Measurements from ENCODE around the gene MYRIP.

MYRIP gene

DNA sequence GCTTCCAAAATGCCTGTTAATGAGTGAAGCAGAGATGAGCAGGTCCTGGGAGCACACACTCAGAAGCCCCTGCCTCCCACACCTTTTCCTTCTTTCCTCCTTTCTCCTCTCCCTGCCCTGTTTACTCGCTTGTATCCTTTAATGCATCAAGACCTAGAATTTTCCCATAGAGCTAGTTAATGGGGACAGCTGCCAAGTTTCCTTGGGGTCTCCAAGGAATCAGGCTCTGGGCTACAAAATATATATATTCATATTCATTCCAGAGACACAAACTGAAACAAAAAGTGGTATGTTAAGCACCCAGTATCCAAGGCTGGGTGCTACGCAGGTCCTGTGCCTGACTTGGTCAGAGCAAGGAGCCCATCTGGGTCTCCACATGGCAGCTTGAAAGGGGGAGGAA, 235.6 kb downstream of the MYRIP start:
- TF ChIP-seq, protein P1, sequence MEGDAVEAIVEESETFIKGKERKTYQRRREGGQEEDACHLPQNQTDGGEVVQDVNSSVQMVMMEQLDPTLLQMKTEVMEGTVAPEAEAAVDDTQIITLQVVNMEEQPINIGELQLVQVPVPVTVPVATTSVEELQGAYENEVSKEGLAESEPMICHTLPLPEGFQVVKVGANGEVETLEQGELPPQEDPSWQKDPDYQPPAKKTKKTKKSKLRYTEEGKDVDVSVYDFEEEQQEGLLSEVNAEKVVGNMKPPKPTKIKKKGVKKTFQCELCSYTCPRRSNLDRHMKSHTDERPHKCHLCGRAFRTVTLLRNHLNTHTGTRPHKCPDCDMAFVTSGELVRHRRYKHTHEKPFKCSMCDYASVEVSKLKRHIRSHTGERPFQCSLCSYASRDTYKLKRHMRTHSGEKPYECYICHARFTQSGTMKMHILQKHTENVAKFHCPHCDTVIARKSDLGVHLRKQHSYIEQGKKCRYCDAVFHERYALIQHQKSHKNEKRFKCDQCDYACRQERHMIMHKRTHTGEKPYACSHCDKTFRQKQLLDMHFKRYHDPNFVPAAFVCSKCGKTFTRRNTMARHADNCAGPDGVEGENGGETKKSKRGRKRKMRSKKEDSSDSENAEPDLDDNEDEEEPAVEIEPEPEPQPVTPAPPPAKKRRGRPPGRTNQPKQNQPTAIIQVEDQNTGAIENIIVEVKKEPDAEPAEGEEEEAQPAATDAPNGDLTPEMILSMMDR (IDR thresholded peaks at IDR 0.05; ENCODE audit: low read depth, low read length): no peak
- no peak for DNase-seq (ENCODE audit: low read depth in 2 of 2)
- H3K4me3 ChIP-seq (replicated peaks in 1 of 2; ENCODE audit: low read depth in 2 of 2, low read length in 2 of 2): no peak overlapping the region

DNA sequence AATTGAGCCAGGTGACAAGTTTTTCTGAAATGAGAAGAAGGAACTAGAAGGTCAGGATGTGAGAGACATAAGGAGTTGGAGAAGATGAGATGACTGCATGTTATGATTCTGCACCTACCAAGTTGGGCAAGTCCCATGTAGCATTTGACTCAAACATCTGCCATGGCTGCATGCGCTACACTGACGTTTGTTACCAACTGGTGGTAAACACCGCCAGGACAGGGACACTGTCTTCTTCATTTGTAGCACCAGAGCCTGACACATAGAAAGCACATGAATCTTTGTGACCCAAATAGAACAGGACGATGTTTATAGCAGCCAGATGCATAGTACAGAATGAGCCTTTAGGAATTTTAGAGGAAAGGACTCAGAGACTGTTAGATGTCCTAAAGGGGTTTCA, 236.7 kb downstream of the MYRIP start:
- H3K4me3 ChIP-seq (replicated peaks in 1 of 2; ENCODE audit: low read depth in 2 of 2, low read length in 2 of 2): no peak overlapping the region
- TF ChIP-seq, protein P1 (IDR thresholded peaks at IDR 0.05; ENCODE audit: low read depth, low read length): no peak
- no peak for DNase-seq (ENCODE audit: low read depth in 2 of 2)

DNA sequence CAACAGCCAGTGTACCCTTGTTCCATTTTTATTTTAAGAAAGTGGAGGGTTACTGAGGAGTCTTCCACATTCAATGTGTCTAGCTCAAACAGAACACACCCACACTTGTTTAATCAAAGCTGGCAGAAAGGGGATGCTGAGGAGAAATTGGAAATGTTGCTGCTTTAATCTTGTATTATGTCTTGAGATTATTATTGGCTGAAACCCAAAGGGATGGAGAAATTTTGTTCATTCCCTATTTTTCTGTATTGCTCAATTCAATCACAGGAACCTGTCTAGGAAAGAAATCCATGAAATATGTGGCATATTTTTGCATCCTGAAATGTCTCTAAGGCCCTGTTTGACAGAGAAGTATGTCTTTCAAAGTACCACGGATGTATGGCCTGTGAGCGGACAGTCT, 238.0 kb downstream of the MYRIP start:
- no peak overlapping the region for H3K4me3 ChIP-seq (replicated peaks in 1 of 2; ENCODE audit: low read depth in 2 of 2, low read length in 2 of 2)
- TF ChIP-seq, protein P1 (IDR thresholded peaks at IDR 0.05; ENCODE audit: low read depth, low read length): no peak
- peak; percentile 15 to 51 for DNase-seq (ENCODE audit: low read depth in 2 of 2)

DNA sequence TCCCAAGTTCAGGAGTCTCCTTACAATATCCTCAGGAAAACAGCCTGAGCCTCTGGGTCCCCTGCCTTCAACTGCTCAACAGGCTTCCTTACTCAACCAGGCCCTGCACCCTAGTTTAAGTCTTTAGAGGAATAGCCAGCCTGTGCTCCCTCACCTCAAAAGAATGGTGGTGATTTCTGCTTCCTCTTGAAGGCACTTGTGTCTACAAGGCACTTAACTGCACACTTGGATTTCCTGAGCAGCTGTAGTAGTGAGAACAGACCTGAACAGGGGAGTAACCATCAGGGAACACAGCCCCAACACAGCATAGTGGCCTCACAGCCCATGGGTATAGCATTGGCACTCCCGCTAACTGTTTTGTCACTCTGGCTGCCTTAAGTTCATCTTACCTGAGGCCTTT, 244.3 kb downstream of the MYRIP start:
- TF ChIP-seq, protein P1 (IDR thresholded peaks at IDR 0.05; ENCODE audit: low read depth, low read length): no peak
- no peak overlapping the region for H3K4me3 ChIP-seq (replicated peaks in 1 of 2; ENCODE audit: low read depth in 2 of 2, low read length in 2 of 2)
- DNase-seq (ENCODE audit: low read depth in 2 of 2): no peak

DNA sequence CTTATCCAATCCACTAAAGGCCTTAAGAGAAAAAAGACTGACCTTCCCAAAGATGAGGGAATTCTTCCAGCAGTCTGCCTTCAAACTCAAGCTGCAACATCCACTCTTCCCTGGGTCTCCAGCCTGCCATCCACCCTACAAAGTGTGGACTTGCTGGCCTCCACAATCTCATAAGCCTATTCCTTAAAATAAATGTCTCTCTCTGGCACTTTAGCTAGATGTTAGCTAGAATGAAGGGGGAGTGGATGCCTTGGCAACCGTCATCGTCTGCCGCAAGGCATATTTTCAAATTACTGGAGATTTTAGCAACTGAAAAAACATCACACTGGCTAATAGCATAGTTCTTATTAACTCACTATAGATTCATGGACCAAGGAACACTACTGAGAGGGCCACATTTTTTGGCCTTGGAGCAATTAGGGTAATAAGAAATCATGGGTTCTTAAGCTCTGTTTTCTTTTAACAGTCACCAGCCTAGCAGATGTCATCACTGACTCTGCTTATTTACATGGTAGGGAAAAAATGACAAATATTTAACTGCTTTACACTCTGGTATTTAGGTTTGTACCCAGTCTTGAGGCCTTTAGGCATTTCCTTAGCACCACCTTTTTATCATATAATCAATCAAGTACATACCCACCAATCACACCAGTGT, 245.3 kb downstream of the MYRIP start:
- TF ChIP-seq, protein P1 (IDR thresholded peaks at IDR 0.05; ENCODE audit: low read depth, low read length): no peak
- DNase-seq (ENCODE audit: low read depth in 2 of 2): peak in 1 of 2 donors; percentile 46
- H3K4me3 ChIP-seq (replicated peaks in 1 of 2; ENCODE audit: low read depth in 2 of 2, low read length in 2 of 2): no peak overlapping the region

DNA sequence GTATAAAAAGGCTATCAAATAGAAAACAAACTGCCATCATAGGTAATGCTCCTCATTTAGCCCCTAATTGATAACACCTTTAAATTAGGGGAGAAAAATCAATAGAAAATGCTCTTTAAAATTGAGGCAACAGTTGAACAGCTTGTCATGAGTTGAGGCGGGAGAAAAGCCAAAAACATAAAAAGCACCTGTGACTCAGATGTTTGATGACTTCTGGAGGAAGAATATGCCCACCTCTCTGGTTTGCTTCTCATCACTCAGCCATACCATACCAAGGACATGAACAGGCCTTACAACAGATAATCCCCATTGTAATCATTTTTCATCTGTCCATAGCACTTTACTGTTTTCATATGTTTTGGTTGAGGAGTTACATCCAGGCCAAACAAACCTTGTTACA, 246.0 kb downstream of the MYRIP start:
- DNase-seq (ENCODE audit: low read depth in 2 of 2): no peak
- TF ChIP-seq, protein P1 (IDR thresholded peaks at IDR 0.05; ENCODE audit: low read depth, low read length): no peak
- no peak overlapping the region for H3K4me3 ChIP-seq (replicated peaks in 1 of 2; ENCODE audit: low read depth in 2 of 2, low read length in 2 of 2)

DNA sequence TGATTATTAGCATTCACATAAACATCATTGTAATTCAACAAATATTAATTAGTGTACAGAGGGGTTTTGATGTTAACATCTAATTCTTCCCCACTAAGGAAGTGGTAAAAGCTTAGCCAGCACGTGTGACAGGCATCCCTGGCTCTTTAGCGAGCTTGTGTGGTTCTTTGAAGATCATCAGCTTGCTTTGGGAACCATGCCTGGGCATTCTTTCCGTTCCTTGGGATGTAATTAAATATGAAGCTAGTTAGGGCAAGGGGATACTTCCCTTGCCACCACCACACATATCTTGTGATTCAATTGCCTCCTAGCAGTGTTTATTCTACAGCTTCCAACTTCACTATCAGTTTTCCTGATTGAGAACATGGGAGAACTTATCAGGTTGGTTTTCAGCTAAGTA, 246.5 kb downstream of the MYRIP start:
- no peak overlapping the region for H3K4me3 ChIP-seq (replicated peaks in 1 of 2; ENCODE audit: low read depth in 2 of 2, low read length in 2 of 2)
- TF ChIP-seq, protein P1 (IDR thresholded peaks at IDR 0.05; ENCODE audit: low read depth, low read length): no peak
- no peak for DNase-seq (ENCODE audit: low read depth in 2 of 2)

Measured in cardiac fibroblast (primary cell).